Progenitor cell of endocrine pancreas (in vitro differentiated cells): ENCODE data around the gene CLRN2. TPM values are rescaled to one million over a fixed set of nuclear protein-coding genes. Genes with fewer than 3 reads are reported as not detected.

ENCODE experiments used
- DNase-seq: peaks from one replicate; pipeline ENCODE4 v3.0.0; 2021; ENCODE audit warnings: low spot score; ENCODE audit not compliant: unreplicated experiment
- H3K27ac Mint-ChIP-seq: 2 replicates; pipeline ENCODE4 v1.8.0; 2021; ENCODE audit warnings: mild to moderate bottlenecking, moderate library complexity, mixed read lengths
- H3K27me3 Mint-ChIP-seq: 2 replicates; pipeline ENCODE4 v1.8.0; 2021; ENCODE audit warnings: mixed read lengths
- H3K36me3 Mint-ChIP-seq: 2 replicates; pipeline ENCODE4 v1.8.0; 2022; ENCODE audit warnings: mixed read lengths; ENCODE audit not compliant: insufficient read depth
- H3K4me1 Mint-ChIP-seq: 2 replicates; pipeline ENCODE4 v1.8.0; 2021; ENCODE audit warnings: low read depth, mixed read lengths
- H3K4me3 Mint-ChIP-seq: 2 replicates; pipeline ENCODE4 v1.8.0; 2021; ENCODE audit warnings: low read depth, mild to moderate bottlenecking, moderate library complexity, mixed read lengths
- H3K9me3 Mint-ChIP-seq: 2 replicates; pipeline ENCODE4 v1.8.0; 2021; ENCODE audit warnings: low read depth, mixed read lengths
- CTCF ChIP-seq: fragments of 200-600 bp; sonication (generic); IDR thresholded peaks from one replicate; pipeline ENCODE4 v1.5.0; 2021; ENCODE audit warnings: antibody characterized with exemption, mild to moderate bottlenecking; ENCODE audit not compliant: unreplicated experiment
- total RNA-seq: library from RNA; stranded (reverse); gene quantifications from 2 replicates; pipeline ENCODE4 v1.2.1, GENCODE V29; 2021

CLRN2 gene
- total RNA-seq, 1 donor from 2014 or later, result not detected

- Mint-ChIP-seq H3K9me3 (no peaks in the 10 kb centered on the region), H3K27me3 (peaks cover 6% of the 10 kb centered on the region), H3K4me1 (peaks cover 45% of the 10 kb centered on the region), H3K27ac (no peak overlapping the region), H3K36me3 (no peaks in the 10 kb centered on the region), H3K4me3 (no peak overlapping the region)
- no peak for TF ChIP-seq CTCF
- DNase-seq, result no peak
These were observed 42.9 kb downstream of the CLRN2 start for GRCh38 chr4:17557880-17558279.

GRCh38 chr4:17558941-17559708, 44.2 kb downstream of the CLRN2 start:
- no peak overlapping the region for H3K27ac Mint-ChIP-seq
- DNase-seq, result no peak
- no peaks in the 10 kb centered on the region for H3K36me3 Mint-ChIP-seq
- no peak overlapping the region for H3K4me3 Mint-ChIP-seq
- no peaks in the 10 kb centered on the region for H3K9me3 Mint-ChIP-seq
- peaks cover 43% of the 10 kb centered on the region for H3K4me1 Mint-ChIP-seq
- no peak for TF ChIP-seq CTCF
- H3K27me3 Mint-ChIP-seq, result peaks cover 6% of the 10 kb centered on the region

- Mint-ChIP-seq H3K27ac (no peak overlapping the region), H3K36me3 (no peaks in the 10 kb centered on the region), H3K4me3 (no peak overlapping the region), H3K27me3 (peaks cover 6% of the 10 kb centered on the region), H3K4me1 (peaks cover 42% of the 10 kb centered on the region), H3K9me3 (no peaks in the 10 kb centered on the region)
- no peak for TF ChIP-seq CTCF
- no peak for DNase-seq
These were observed 44.7 kb downstream of the CLRN2 start for GRCh38 chr4:17559709-17560048.

GRCh38 chr4:17560065-17560673, 45.2 kb downstream of the CLRN2 start:
- TF ChIP-seq CTCF, result no peak
- no peak overlapping the region for H3K4me3 Mint-ChIP-seq
- no peaks in the 10 kb centered on the region for H3K36me3 Mint-ChIP-seq
- H3K4me1 Mint-ChIP-seq, result peaks cover 37% of the 10 kb centered on the region
- no peaks in the 10 kb centered on the region for H3K9me3 Mint-ChIP-seq
- H3K27me3 Mint-ChIP-seq, result peaks cover 3% of the 10 kb centered on the region
- no peak for DNase-seq
- H3K27ac Mint-ChIP-seq, result no peak overlapping the region

GRCh38 chr4:17561195-17561909, 46.4 kb downstream of the CLRN2 start:
- no peak for TF ChIP-seq CTCF
- Mint-ChIP-seq H3K36me3 (no peaks in the 10 kb centered on the region), H3K4me3 (no peak overlapping the region), H3K9me3 (no peaks in the 10 kb centered on the region), H3K4me1 (peaks cover 28% of the 10 kb centered on the region), H3K27ac (peak overlapping the region; percentile 90), H3K27me3 (peaks cover 3% of the 10 kb centered on the region)
- no peak for DNase-seq
